Endothelial cell (in vitro differentiated cells): ENCODE data around the gene ALOX15B. TPM values are rescaled to one million over a fixed set of nuclear protein-coding genes. Genes with fewer than 3 reads are reported as not detected.

Experiments used
- DNase-seq: peaks from one replicate; pipeline ENCODE4 v3.0.0; 2021; ENCODE audit warnings: low spot score
- H3K27ac Mint-ChIP-seq: one replicate; pipeline ENCODE4 v1.8.0; 2021; ENCODE audit warnings: mixed read lengths, inconsistent platforms; ENCODE audit not compliant: unreplicated experiment
- H3K27me3 Mint-ChIP-seq: one replicate; pipeline ENCODE4 v1.8.0; 2021; ENCODE audit warnings: mild to moderate bottlenecking, moderate library complexity, mixed read lengths, inconsistent platforms; ENCODE audit not compliant: unreplicated experiment
- H3K36me3 Mint-ChIP-seq: one replicate; pipeline ENCODE4 v1.8.0; 2021; ENCODE audit warnings: mild to moderate bottlenecking, low read depth, mixed read lengths, inconsistent platforms; ENCODE audit not compliant: unreplicated experiment
- H3K4me1 Mint-ChIP-seq: one replicate; pipeline ENCODE4 v1.8.0; 2021; ENCODE audit warnings: mild to moderate bottlenecking, mixed read lengths, inconsistent platforms; ENCODE audit not compliant: unreplicated experiment
- H3K4me3 Mint-ChIP-seq: one replicate; pipeline ENCODE4 v1.8.0; 2021; ENCODE audit warnings: mild to moderate bottlenecking, mixed read lengths, inconsistent platforms; ENCODE audit not compliant: unreplicated experiment
- H3K9me3 Mint-ChIP-seq: one replicate; pipeline ENCODE4 v1.8.0; 2021; ENCODE audit warnings: mixed read lengths, inconsistent platforms; ENCODE audit not compliant: unreplicated experiment
- total RNA-seq: library from RNA; stranded (reverse); fragmentation: NEBNext Ultra II Directional; extraction: Animal tissue kit (Norgen Biotek cat#: 25700); gene quantifications from one replicate; pipeline ENCODE4 v1.2.1, GENCODE V29; 2021; ENCODE audit not compliant: unreplicated experiment
- TF ChIP-seq, protein P1 (sequence below): fragments of 200-600 bp; sonication (generic); IDR thresholded peaks from one replicate; pipeline ENCODE4 v1.5.0; 2021; ENCODE audit warnings: antibody characterized with exemption; ENCODE audit not compliant: unreplicated experiment

Gene ALOX15B
- total RNA-seq, 1 donor from 2014 or later, result 0.13 TPM

DNA sequence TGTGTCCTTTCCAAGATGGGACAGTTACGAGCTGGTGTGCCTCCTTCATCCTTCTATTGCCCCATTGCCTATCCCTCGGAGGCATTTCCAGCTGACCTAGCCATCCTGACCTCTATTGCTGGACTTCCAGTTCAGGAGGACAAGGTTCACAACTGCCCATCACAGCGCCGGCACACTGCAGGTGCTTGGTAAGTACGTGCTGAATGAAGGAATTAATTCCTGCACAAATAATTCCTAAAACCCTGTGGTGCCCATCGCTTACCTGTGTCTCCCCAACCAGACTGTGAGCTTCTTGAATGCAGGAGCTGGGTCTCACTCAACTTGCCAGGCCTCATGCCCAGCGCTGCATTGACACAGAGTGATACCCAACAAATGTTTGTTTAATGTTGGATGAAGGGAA is 13.0 kb downstream of the ALOX15B start:
- no peak for DNase-seq
- peaks cover 7% of the 10 kb centered on the region for H3K27me3 Mint-ChIP-seq
- peaks cover 11% of the 10 kb centered on the region for H3K4me1 Mint-ChIP-seq
- no peak overlapping the region for H3K4me3 Mint-ChIP-seq
- no peak overlapping the region for H3K27ac Mint-ChIP-seq
- H3K36me3 Mint-ChIP-seq, result no peaks in the 10 kb centered on the region
- TF ChIP-seq, protein P1, sequence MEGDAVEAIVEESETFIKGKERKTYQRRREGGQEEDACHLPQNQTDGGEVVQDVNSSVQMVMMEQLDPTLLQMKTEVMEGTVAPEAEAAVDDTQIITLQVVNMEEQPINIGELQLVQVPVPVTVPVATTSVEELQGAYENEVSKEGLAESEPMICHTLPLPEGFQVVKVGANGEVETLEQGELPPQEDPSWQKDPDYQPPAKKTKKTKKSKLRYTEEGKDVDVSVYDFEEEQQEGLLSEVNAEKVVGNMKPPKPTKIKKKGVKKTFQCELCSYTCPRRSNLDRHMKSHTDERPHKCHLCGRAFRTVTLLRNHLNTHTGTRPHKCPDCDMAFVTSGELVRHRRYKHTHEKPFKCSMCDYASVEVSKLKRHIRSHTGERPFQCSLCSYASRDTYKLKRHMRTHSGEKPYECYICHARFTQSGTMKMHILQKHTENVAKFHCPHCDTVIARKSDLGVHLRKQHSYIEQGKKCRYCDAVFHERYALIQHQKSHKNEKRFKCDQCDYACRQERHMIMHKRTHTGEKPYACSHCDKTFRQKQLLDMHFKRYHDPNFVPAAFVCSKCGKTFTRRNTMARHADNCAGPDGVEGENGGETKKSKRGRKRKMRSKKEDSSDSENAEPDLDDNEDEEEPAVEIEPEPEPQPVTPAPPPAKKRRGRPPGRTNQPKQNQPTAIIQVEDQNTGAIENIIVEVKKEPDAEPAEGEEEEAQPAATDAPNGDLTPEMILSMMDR, result no peak
- H3K9me3 Mint-ChIP-seq, result no peaks in the 10 kb centered on the region

DNA sequence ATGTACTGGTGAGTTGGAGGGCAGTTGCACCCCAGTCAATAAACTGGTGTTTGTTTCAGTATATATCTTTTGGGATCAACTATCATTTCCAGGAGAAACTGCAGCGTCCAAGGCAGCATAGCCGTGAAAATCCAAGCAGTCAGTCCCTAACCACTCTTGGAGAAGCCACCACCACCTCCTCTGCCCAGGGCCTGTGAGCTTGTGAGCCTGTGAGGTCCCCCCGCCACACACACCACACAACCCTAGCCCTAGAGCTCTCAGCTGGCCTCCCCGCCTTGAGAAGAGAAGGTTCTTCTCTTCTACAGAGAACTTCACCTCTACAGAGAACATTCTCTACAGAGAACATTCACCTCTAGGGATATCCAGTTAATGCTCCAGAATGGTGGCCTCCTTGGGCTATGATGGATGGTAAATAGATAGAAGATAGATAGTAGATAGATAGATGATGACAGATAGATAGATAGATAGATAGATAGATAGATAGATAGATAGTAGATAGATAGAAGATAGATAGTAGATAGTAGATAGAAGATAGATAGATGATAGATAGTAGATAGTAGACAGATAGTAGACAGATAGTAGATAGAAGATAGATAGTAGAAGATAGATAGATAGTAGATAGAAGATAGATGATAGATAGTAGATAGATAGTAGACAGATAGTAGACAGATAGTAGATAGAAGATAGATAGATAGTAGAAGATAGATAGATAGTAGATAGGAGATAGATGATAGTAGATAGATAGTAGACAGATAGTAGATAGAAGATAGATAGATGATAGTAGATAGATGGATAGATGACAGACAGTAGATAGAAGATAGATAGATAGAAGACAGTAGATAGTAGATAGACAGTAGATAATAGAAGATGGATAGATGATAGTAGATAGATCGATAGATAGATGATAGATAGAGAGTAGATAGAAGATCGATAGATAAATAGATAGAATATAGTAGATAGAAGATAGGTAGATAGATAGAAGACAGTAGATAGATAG is 13.7 kb downstream of the ALOX15B start:
- Mint-ChIP-seq H3K36me3 (no peaks in the 10 kb centered on the region), H3K4me3 (no peak overlapping the region), H3K27ac (no peak overlapping the region), H3K4me1 (peaks cover 15% of the 10 kb centered on the region), H3K27me3 (peaks cover 7% of the 10 kb centered on the region), H3K9me3 (no peaks in the 10 kb centered on the region)
- DNase-seq, result no peak
- TF ChIP-seq, protein P1, result no peak

DNA sequence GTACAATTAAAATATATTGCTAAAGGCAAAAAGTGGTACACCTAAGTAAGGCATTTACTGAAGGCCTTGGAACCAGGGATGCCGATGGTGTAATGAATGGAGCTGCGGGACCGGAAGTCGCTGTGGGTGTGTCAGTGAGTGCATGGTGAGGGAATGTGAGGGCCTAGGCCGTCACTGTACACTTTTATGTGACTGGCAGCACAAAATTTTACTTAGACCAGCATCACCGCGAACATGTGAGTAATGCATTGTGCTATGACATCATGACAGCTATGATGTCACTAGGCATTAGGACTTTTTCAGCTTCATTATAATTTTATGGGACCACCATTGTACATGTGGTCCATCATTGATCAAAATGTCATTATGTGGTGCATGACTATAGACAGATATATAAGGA is 14.7 kb downstream of the ALOX15B start:
- H3K27me3 Mint-ChIP-seq, result peaks cover 7% of the 10 kb centered on the region
- H3K4me1 Mint-ChIP-seq, result peaks cover 15% of the 10 kb centered on the region
- no peaks in the 10 kb centered on the region for H3K36me3 Mint-ChIP-seq
- H3K4me3 Mint-ChIP-seq, result no peak overlapping the region
- TF ChIP-seq, protein P1, result no peak
- no peak overlapping the region for H3K27ac Mint-ChIP-seq
- no peaks in the 10 kb centered on the region for H3K9me3 Mint-ChIP-seq
- no peak for DNase-seq

DNA sequence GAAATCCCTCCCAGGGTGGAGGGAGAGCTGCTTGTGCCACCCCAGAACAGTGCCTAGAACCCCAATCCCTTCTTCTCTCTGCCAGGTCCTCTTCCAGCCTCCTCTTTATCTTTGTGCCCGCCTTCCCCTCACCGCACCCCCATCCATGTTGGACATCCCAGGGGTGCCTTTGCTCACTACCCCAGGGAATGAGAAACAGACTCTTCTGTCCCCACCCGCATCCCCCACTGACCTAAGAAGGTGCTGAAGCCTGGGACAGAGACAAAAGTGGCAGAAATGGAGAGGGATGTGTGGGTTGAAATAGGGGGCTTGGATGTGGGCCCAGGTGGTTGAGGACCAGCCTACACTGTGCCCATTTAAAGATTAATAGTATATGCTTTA is 17.0 kb downstream of the ALOX15B start:
- H3K27me3 Mint-ChIP-seq, result peaks cover 1% of the 10 kb centered on the region
- DNase-seq, result no peak
- H3K36me3 Mint-ChIP-seq, result no peaks in the 10 kb centered on the region

More for the DNA sequence above, 17.0 kb downstream of the ALOX15B start:
- Mint-ChIP-seq H3K4me3 (peak overlapping the region; percentile 57), H3K9me3 (no peaks in the 10 kb centered on the region), H3K4me1 (peaks cover 15% of the 10 kb centered on the region), H3K27ac (no peak overlapping the region)
- TF ChIP-seq, protein P1, result no peak
